Caco-2 (cell line): ENCODE data around the gene BACH2. TPM values are rescaled to one million over a fixed set of nuclear protein-coding genes. Genes with fewer than 3 reads are reported as not detected.

ENCODE experiments used
- Bru-seq: library from RNA; stranded (reverse); fragments of 400-500 nt; gene quantifications from one replicate; lab custom pipeline; 2021; lab: Mats Ljungman, UMichigan
- BruChase-seq, 2 experiments: library from RNA; stranded (reverse); fragments of 400-500 nt; gene quantifications; one replicate each; lab custom pipeline; 2021; lab: Mats Ljungman, UMichigan
- BruUV-seq: library from RNA; stranded (reverse); fragments of 400-500 nt; replicated peaks from 2 replicates; lab custom pipeline; 2021; lab: Mats Ljungman, UMichigan
- CTCF ChIA-PET: fragments of 300-600 bp; sonication (Branson Sonifier 250); formaldehyde crosslinking; loops from one replicate; lab custom pipeline; 2022; ENCODE audit warnings: antibody characterized with exemption; lab: Charles Lee
- POLR2A ChIA-PET: fragments of 300-600 bp; sonication (Branson Sonifier 250); formaldehyde crosslinking; loops from one replicate; lab custom pipeline; 2022; ENCODE audit warnings: antibody characterized with exemption; lab: Charles Lee
- DNase-seq, 2 experiments: peaks; one replicate each; pipeline versions ENCODE4 v3.0.0 to v3.0.0-alpha.2; 2020 to 2022
- H3K27me3 ChIP-seq: replicated peaks from 2 replicates; pipeline ENCODE4 v1.6.0; 2011; ENCODE audit warnings: low read length; ENCODE audit not compliant: control insufficient read depth, insufficient read depth
- H3K36me3 ChIP-seq: 2 replicates; pipeline ENCODE4 v1.5.1; 2011; ENCODE audit warnings: low read length; ENCODE audit not compliant: control insufficient read depth, insufficient read depth
- H3K4me1 ChIP-seq: fragments of 250-450 bp; sonication (Bioruptor Pico); 2 replicates; pipeline ENCODE4 v1.5.1; 2020; ENCODE audit warnings: mild to moderate bottlenecking
- H3K4me3 ChIP-seq: 2 replicates; pipeline ENCODE4 v1.5.1; 2011; ENCODE audit warnings: low read depth, mild to moderate bottlenecking, control low read depth, low read length
- H3K9me3 ChIP-seq: fragments of 250-450 bp; sonication (Bioruptor Pico); 2 replicates; pipeline ENCODE4 v1.5.1; 2020; ENCODE audit warnings: mild to moderate bottlenecking, moderate library complexity
- H3K27ac Mint-ChIP-seq: one replicate; pipeline ENCODE4 v1.8.0; 2022; ENCODE audit warnings: mixed read lengths; ENCODE audit not compliant: unreplicated experiment
- H3K27me3 Mint-ChIP-seq: one replicate; pipeline ENCODE4 v1.8.0; 2022; ENCODE audit warnings: mixed read lengths; ENCODE audit not compliant: insufficient read depth, unreplicated experiment
- H3K36me3 Mint-ChIP-seq: one replicate; pipeline ENCODE4 v1.8.0; 2022; ENCODE audit warnings: mild to moderate bottlenecking, mixed read lengths; ENCODE audit not compliant: insufficient read depth, unreplicated experiment
- H3K4me1 Mint-ChIP-seq: one replicate; pipeline ENCODE4 v1.8.0; 2022; ENCODE audit warnings: low read depth, mixed read lengths; ENCODE audit not compliant: unreplicated experiment
- H3K4me3 Mint-ChIP-seq: one replicate; pipeline ENCODE4 v1.8.0; 2022; ENCODE audit warnings: mild to moderate bottlenecking, moderate library complexity, mixed read lengths; ENCODE audit not compliant: unreplicated experiment
- H3K9me3 Mint-ChIP-seq: one replicate; pipeline ENCODE4 v1.8.0; 2022; ENCODE audit warnings: mixed read lengths; ENCODE audit not compliant: unreplicated experiment
- intact Hi-C: fragments of 100-400 bp; cut with micrococcal nuclease; formaldehyde crosslinking; loops from one replicate; pipeline ENCODE4 v1.10.0; 2022; ENCODE audit not compliant: unreplicated experiment
- long read RNA-seq: library from polyadenylated mRNA; stranded (forward); transcript quantifications from one replicate; pipeline ENCODE4 v2.0.0, GENCODE V29; 2022
- total RNA-seq: library from RNA; stranded (reverse); gene quantifications from 2 replicates; pipeline ENCODE4 v1.2.3, GENCODE V29; 2022
- TF ChIP-seq, protein P1 (sequence below), 2 experiments: fragments of 200-600 bp in 1 of 2; IDR thresholded peaks; 1 replicate in 1 of 2; 2 replicates in 1 of 2; pipeline versions ENCODE4 v1.5.1 to v1.8.0; 2011 to 2022; ENCODE audit warnings: antibody characterized with exemption in 1 of 2, control low read depth in 1 of 2, inconsistent platforms in 1 of 2, low read depth in 1 of 2, low read length in 1 of 2, mild to moderate bottlenecking in 1 of 2, moderate library complexity in 1 of 2; ENCODE audit not compliant: insufficient read depth in 1 of 2, severe bottlenecking in 1 of 2, unreplicated experiment in 1 of 2

BACH2 gene
- 0.32 and 0.43 TPM in 2 replicates for total RNA-seq
- percentile 18 among the genes with signal in this experiment for Bru-seq, nascent RNA
- percentile 13 among the genes with signal in this experiment for BruChase-seq, experiment 1, labeled RNA remaining after a 2-hour chase
- percentile 9 among the genes with signal in this experiment for BruChase-seq, experiment 2, labeled RNA remaining after a 6-hour chase
- long read RNA-seq: 0 reads

DNA sequence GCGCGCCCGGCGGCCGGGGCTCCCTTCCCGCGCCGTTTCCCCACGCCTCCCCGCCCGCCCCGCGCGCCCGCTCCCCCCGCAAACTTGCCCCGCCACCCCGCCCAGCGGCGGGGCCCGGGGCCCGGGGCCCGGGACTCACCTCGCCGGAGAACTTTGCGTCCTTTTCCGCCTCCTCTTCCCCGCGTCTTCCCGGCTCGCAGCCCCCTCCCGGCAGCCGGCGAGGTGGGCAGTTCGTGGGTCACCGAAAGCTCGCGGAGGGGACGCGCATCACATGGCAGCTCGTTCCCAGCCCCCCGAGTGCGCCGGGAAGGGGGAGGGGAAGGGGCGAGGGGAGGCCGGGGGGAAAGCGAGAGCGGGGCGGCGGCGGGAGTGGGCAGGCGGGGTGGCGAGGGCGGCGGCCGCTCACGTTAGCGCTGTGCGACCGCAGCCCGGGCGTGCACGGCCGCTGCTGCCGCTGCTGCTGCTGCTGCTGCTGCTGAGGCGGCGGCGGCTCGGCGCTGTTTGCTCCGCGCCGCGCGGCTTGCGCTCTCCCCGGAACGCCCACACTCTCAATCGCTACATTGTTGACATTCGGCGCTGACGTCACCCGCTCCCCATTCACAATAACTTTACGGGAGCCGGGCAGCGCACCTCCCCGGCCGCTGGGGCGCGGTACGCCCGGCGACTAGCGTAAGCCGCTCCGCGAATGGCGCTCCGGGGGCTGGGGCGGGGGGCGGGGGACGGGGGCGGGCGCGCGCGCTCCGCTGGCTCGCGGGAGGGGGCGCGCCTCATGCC, at the start of gene BACH2:
BACH2 (minus strand) TSS at position 503 of the 774 bp plus-strand sequence. CDS start 287,999 bp downstream, outside the sequence.
- peaks cover 17% of the 10 kb centered on the region for H3K27me3 Mint-ChIP-seq
- no peaks in the 10 kb centered on the region for H3K4me1 Mint-ChIP-seq
- CTCF ChIA-PET: interaction anchor here (1.6 kb wide), 1 partner anchor 183 kb away, joined by 6 read pairs; no protein-coding TSS in a partner anchor
- POLR2A ChIA-PET: no interaction called here
- no peaks in the 10 kb centered on the region for H3K36me3 ChIP-seq
- peaks cover 7% of the 10 kb centered on the region; the same call in 1 of the 2 replicates for H3K4me1 ChIP-seq
- BruUV-seq: no TSS peak
- DNase-seq: peak; percentile 74 to 76
- H3K27ac Mint-ChIP-seq: no peak within 1 kb of the TSS
- intact Hi-C loops: loop anchor here (1.0 kb wide), 1 partner anchor 9 kb away; no protein-coding TSS in a partner anchor
- peak within 1 kb of the TSS; percentile 64 for H3K4me3 ChIP-seq
- H3K9me3 Mint-ChIP-seq: no peaks in the 10 kb centered on the region
- H3K4me3 Mint-ChIP-seq: peak within 1 kb of the TSS; percentile 72
- H3K36me3 Mint-ChIP-seq: no peaks in the 10 kb centered on the region
- H3K9me3 ChIP-seq: no peaks in the 10 kb centered on the region
- TF ChIP-seq, protein P1, sequence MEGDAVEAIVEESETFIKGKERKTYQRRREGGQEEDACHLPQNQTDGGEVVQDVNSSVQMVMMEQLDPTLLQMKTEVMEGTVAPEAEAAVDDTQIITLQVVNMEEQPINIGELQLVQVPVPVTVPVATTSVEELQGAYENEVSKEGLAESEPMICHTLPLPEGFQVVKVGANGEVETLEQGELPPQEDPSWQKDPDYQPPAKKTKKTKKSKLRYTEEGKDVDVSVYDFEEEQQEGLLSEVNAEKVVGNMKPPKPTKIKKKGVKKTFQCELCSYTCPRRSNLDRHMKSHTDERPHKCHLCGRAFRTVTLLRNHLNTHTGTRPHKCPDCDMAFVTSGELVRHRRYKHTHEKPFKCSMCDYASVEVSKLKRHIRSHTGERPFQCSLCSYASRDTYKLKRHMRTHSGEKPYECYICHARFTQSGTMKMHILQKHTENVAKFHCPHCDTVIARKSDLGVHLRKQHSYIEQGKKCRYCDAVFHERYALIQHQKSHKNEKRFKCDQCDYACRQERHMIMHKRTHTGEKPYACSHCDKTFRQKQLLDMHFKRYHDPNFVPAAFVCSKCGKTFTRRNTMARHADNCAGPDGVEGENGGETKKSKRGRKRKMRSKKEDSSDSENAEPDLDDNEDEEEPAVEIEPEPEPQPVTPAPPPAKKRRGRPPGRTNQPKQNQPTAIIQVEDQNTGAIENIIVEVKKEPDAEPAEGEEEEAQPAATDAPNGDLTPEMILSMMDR (IDR thresholded peaks at IDR 0.05; ENCODE audit: insufficient read depth in 1 of 2, low read depth in 1 of 2, low read length in 1 of 2, severe bottlenecking in 1 of 2, unreplicated experiment in 1 of 2): no peak
- peaks cover 7% of the 10 kb centered on the region for H3K27me3 ChIP-seq

DNA sequence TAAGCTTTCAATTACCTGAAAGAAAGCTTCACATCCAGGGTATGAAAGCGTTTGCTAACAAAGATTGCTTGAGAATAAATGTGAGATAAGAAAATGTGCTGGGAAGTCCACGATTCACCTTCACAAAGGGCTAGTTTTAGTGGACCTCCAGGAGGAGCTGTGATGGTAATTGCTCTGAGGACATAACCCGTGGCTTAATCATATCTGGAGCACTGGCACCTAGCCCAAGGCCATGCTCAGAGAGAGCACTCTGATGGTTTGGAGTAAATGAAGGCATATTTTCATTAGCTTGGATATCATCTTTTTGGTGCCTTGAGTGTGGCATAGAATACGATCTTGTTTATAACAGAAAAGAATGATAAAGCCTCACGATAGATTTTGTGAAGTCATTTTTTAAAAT, 46.9 kb upstream of the BACH2 start:
- Mint-ChIP-seq H3K36me3 (no peaks in the 10 kb centered on the region), H3K9me3 (no peaks in the 10 kb centered on the region), H3K27ac (no peak overlapping the region), H3K4me1 (no peaks in the 10 kb centered on the region), H3K4me3 (no peak overlapping the region), H3K27me3 (peaks cover 17% of the 10 kb centered on the region)
- Histone ChIP-seq H3K4me1 (no peaks in the 10 kb centered on the region), H3K4me3 (no peak overlapping the region), H3K9me3 (no peaks in the 10 kb centered on the region), H3K36me3 (no peaks in the 10 kb centered on the region), H3K27me3 (no peaks in the 10 kb centered on the region)
- TF ChIP-seq, protein P1 (IDR thresholded peaks at IDR 0.05; ENCODE audit: insufficient read depth in 1 of 2, low read depth in 1 of 2, low read length in 1 of 2, severe bottlenecking in 1 of 2, unreplicated experiment in 1 of 2): no peak
- intact Hi-C loops: no loop called here
- CTCF ChIA-PET: no interaction called here
- DNase-seq: no peak
- POLR2A ChIA-PET: no interaction called here
- no TSS peak for BruUV-seq

DNA sequence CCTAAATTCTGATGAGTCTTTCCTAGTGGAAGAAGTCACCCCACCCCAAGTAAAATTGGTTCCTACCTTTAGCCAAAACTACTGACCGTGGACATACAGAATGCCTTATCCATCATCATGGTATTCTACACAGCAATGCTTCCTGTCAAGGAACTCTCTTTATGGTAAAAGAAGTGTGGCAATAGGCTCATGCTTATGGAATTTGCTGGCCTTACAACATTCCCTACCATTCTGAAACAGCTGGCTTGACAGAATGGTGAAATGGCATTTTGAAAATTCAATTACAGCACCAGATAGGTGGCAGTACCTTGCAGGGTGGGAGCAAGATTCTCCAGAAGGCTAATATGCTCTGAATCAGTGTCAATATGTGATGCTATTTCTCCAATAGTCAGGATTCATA, 41.8 kb upstream of the BACH2 start:
- H3K36me3 Mint-ChIP-seq: no peaks in the 10 kb centered on the region
- no peak overlapping the region for H3K4me3 ChIP-seq
- peaks cover 14% of the 10 kb centered on the region for H3K27me3 Mint-ChIP-seq
- TF ChIP-seq, protein P1 (IDR thresholded peaks at IDR 0.05; ENCODE audit: insufficient read depth in 1 of 2, low read depth in 1 of 2, low read length in 1 of 2, severe bottlenecking in 1 of 2, unreplicated experiment in 1 of 2): no peak
- BruUV-seq: no TSS peak
- intact Hi-C loops: no loop called here
- no peaks in the 10 kb centered on the region for H3K4me1 ChIP-seq
- no peaks in the 10 kb centered on the region for H3K4me1 Mint-ChIP-seq
- H3K36me3 ChIP-seq: no peaks in the 10 kb centered on the region
- POLR2A ChIA-PET: no interaction called here
- no peaks in the 10 kb centered on the region for H3K9me3 ChIP-seq
- CTCF ChIA-PET: interaction anchor here (0.7 kb wide), 1 partner anchor 398 kb away, joined by 6 read pairs; no protein-coding TSS in a partner anchor
- H3K27ac Mint-ChIP-seq: no peak overlapping the region
- peaks cover 1% of the 10 kb centered on the region; the same call in 1 of the 2 replicates for H3K27me3 ChIP-seq
- no peaks in the 10 kb centered on the region for H3K9me3 Mint-ChIP-seq
- DNase-seq: no peak
- no peak overlapping the region for H3K4me3 Mint-ChIP-seq
